Smooth muscle cell (in vitro differentiated cells): ENCODE measurements around the gene NTN4. TPM values are rescaled to one million over a fixed set of nuclear protein-coding genes. Genes with fewer than 3 reads are reported as not detected.

Experiments
- DNase-seq: peaks from one replicate; lab custom pipeline; 2025; ENCODE audit not compliant: unreplicated experiment; lab: John Stamatoyannopoulos, UW
- H2AFZ ChIP-seq: fragments of 200-600 bp; sonication (generic); 2 replicates; pipeline ENCODE4 v1.6.0; 2016; ENCODE audit warnings: antibody characterized with exemption, low read depth, mild to moderate bottlenecking
- H3F3A ChIP-seq: fragments of 200-600 bp; sonication (generic); 2 replicates; pipeline ENCODE4 v1.6.0; 2017; ENCODE audit warnings: antibody characterized with exemption, low read depth
- H3K27ac ChIP-seq: fragments of 200-600 bp; sonication (generic); 2 replicates; pipeline ENCODE4 v1.5.1; 2016; ENCODE audit warnings: low read depth, mild to moderate bottlenecking
- H3K27me3 ChIP-seq: fragments of 200-600 bp; sonication (generic); 2 replicates; pipeline ENCODE4 v1.6.1; 2016; ENCODE audit warnings: low read depth, mild to moderate bottlenecking
- H3K36me3 ChIP-seq: fragments of 200-600 bp; sonication (generic); 2 replicates; pipeline ENCODE4 v1.5.1; 2016; ENCODE audit warnings: low read depth
- H3K4me1 ChIP-seq: fragments of 200-600 bp; sonication (generic); 2 replicates; pipeline ENCODE4 v1.5.1; 2016; ENCODE audit warnings: low read depth
- H3K4me2 ChIP-seq: fragments of 200-600 bp; sonication (generic); 2 replicates; pipeline ENCODE4 v1.6.0; 2016; ENCODE audit warnings: mild to moderate bottlenecking
- H3K4me3 ChIP-seq: fragments of 200-600 bp; sonication (generic); 2 replicates; pipeline ENCODE4 v1.5.1; 2016; ENCODE audit warnings: mild to moderate bottlenecking
- H3K79me2 ChIP-seq: fragments of 200-600 bp; sonication (generic); 2 replicates; pipeline ENCODE4 v1.6.0; 2016; ENCODE audit warnings: low read depth, mild to moderate bottlenecking
- H3K9ac ChIP-seq: fragments of 200-600 bp; sonication (generic); 2 replicates; pipeline ENCODE4 v1.6.0; 2016; ENCODE audit warnings: low read depth
- H3K9me3 ChIP-seq: fragments of 200-600 bp; sonication (generic); replicated peaks from 2 replicates; pipeline ENCODE4 v1.5.1; 2016; ENCODE audit warnings: low read depth
- H4K20me1 ChIP-seq: fragments of 200-600 bp; sonication (generic); 2 replicates; pipeline ENCODE4 v1.6.0; 2016; ENCODE audit warnings: low read depth
- CTCF ChIP-seq: fragments of 200-600 bp; sonication (generic); IDR thresholded peaks from 2 replicates; pipeline ENCODE4 v1.5.1; 2017; ENCODE audit warnings: borderline replicate concordance, mild to moderate bottlenecking, antibody characterized with exemption; ENCODE audit not compliant: insufficient read depth, poor library complexity, severe bottlenecking
- WGBS: methylation state at CpG from one replicate; pipeline ENCODE4 v1.1.7; 2016; ENCODE audit warnings: low lambda C conversion rate; 5-methylcytosine and 5-hydroxymethylcytosine counted together
- polyA plus RNA-seq: library from polyadenylated mRNA; unstranded; fragments of >200 nt; fragmentation: Nextera tagmentation; extraction: Ambion mirVana; gene quantifications from 2 replicates; pipeline ENCODE4 v1.2.1, GENCODE V29; 2016
- total RNA-seq: library from RNA; depleted of rRNA; stranded (reverse); fragments of >200 nt; gene quantifications from 2 replicates; pipeline ENCODE4 v1.2.3, GENCODE V29; 2014

Gene NTN4
- total and polyA plus RNA-seq, 2 experiments from 2014 or later = 0.94 TPM; not detected in 1

GRCh38 chr12:95721320-95721719 lies 69.2 kb downstream of the NTN4 start:
- H3K36me3 ChIP-seq = no peaks in the 10 kb centered on the region
- DNase-seq = no peak

GRCh38 chr12:95720146-95720545 lies 70.4 kb downstream of the NTN4 start:
- H3K4me3 ChIP-seq = no peak overlapping the region
- DNase-seq = no peak
- H3K4me1 ChIP-seq = no peaks in the 10 kb centered on the region
- TF ChIP-seq CTCF = no peak
- no peaks in the 10 kb centered on the region for H4K20me1 ChIP-seq
- no peak overlapping the region for H3K9ac ChIP-seq
- H3F3A ChIP-seq = no peaks in the 10 kb centered on the region
- no peaks in the 10 kb centered on the region for H3K36me3 ChIP-seq
- H3K27me3 ChIP-seq = peaks cover 19% of the 10 kb centered on the region
- no peaks in the 10 kb centered on the region for H3K79me2 ChIP-seq
- H3K4me2 ChIP-seq = no peak overlapping the region
- no peak overlapping the region for H2AFZ ChIP-seq
- WGBS = 90% methylated on average over 4 of the region's 4 CpGs
- no peak overlapping the region for H3K27ac ChIP-seq
- no peaks in the 10 kb centered on the region for H3K9me3 ChIP-seq

More at GRCh38 chr12:95721320-95721719, 69.2 kb downstream of the NTN4 start:
- H3K9me3 ChIP-seq = no peaks in the 10 kb centered on the region
- H3K9ac ChIP-seq = no peak overlapping the region
- no peaks in the 10 kb centered on the region for H3K79me2 ChIP-seq
- 74% methylated on average over 2 of the region's 2 CpGs for WGBS
- peaks cover 29% of the 10 kb centered on the region for H3K27me3 ChIP-seq
- H3F3A ChIP-seq = no peaks in the 10 kb centered on the region
- no peaks in the 10 kb centered on the region for H3K4me1 ChIP-seq
- no peaks in the 10 kb centered on the region for H4K20me1 ChIP-seq
- no peak for TF ChIP-seq CTCF
- H3K27ac ChIP-seq = no peak overlapping the region
- H2AFZ ChIP-seq = no peak overlapping the region
- H3K4me3 ChIP-seq = no peak overlapping the region
- H3K4me2 ChIP-seq = no peak overlapping the region

- Histone ChIP-seq H4K20me1 (no peaks in the 10 kb centered on the region), H3F3A (no peaks in the 10 kb centered on the region), H3K9me3 (no peaks in the 10 kb centered on the region), H3K36me3 (no peaks in the 10 kb centered on the region), H3K4me3 (no peak overlapping the region), H3K4me2 (no peak overlapping the region), H3K9ac (no peak overlapping the region), H3K27ac (no peak overlapping the region), H2AFZ (no peak overlapping the region), H3K27me3 (peaks cover 15% of the 10 kb centered on the region), H3K79me2 (no peaks in the 10 kb centered on the region), H3K4me1 (no peaks in the 10 kb centered on the region)
- 71% methylated on average over 2 of the region's 2 CpGs for WGBS
- no peak for TF ChIP-seq CTCF
- DNase-seq = no peak
Measured at GRCh38 chr12:95718772-95719171, 71.8 kb downstream of the NTN4 start.

GRCh38 chr12:95718006-95718431 lies 72.5 kb downstream of the NTN4 start:
- no peak overlapping the region for H3K27ac ChIP-seq
- H3F3A ChIP-seq = no peaks in the 10 kb centered on the region
- H2AFZ ChIP-seq = no peak overlapping the region
- 79% methylated on average over 3 of the region's 3 CpGs for WGBS
- H3K36me3 ChIP-seq = no peaks in the 10 kb centered on the region
- H3K4me3 ChIP-seq = no peak overlapping the region
- H4K20me1 ChIP-seq = no peaks in the 10 kb centered on the region
- no peak overlapping the region for H3K4me2 ChIP-seq
- no peak overlapping the region for H3K9ac ChIP-seq
- H3K27me3 ChIP-seq = peaks cover 12% of the 10 kb centered on the region
- DNase-seq = no peak
- no peak for TF ChIP-seq CTCF
- H3K4me1 ChIP-seq = no peaks in the 10 kb centered on the region
- H3K9me3 ChIP-seq = no peaks in the 10 kb centered on the region
- H3K79me2 ChIP-seq = no peaks in the 10 kb centered on the region
